ENCODE measurements around the gene NF1.
"Not testable (repeated sequence)": the region's sequence is repeated elsewhere in the genome, so short reads cannot be mapped to it uniquely, and the experiment has no call there.

The NF1 gene

GRCh38 chr17:31211352-31212012 lies 116.7 kb downstream of the NF1 start:
- peak; percentile 43 for DNase-seq

GRCh38 chr17:31216031-31216751 lies 121.4 kb downstream of the NF1 start:
- DNase-seq, result peak; percentile 60

- no peak for DNase-seq
Observed at GRCh38 chr17:31224366-31224765, 129.6 kb downstream of the NF1 start.

GRCh38 chr17:31225831-31226230 lies 131.1 kb downstream of the NF1 start:
- DNase-seq, result no peak

GRCh38 chr17:31226373-31226772 lies 131.6 kb downstream of the NF1 start:
- no peak for DNase-seq

- no peak for DNase-seq
Observed at GRCh38 chr17:31226950-31227349, 132.2 kb downstream of the NF1 start.

- DNase-seq, result no peak
Observed at GRCh38 chr17:31231852-31232251, 137.1 kb downstream of the NF1 start.

- no peak for DNase-seq
Observed at GRCh38 chr17:31235110-31235509, 140.3 kb downstream of the NF1 start.

- DNase-seq, result no peak
Observed at GRCh38 chr17:31236137-31236536, 141.4 kb downstream of the NF1 start.

GRCh38 chr17:31236712-31237111 lies 141.9 kb downstream of the NF1 start:
- no peak for DNase-seq

- no peak for DNase-seq
Observed at GRCh38 chr17:31241116-31241515, 146.3 kb downstream of the NF1 start.

GRCh38 chr17:31248986-31249834 lies 154.4 kb downstream of the NF1 start:
- no peak for DNase-seq

GRCh38 chr17:31249835-31250141 lies 155.0 kb downstream of the NF1 start:
- DNase-seq, result no peak

- no peak for DNase-seq
Observed at GRCh38 chr17:31250229-31250628, 155.5 kb downstream of the NF1 start.

- no peak for DNase-seq
Observed at GRCh38 chr17:31251105-31251969, 156.6 kb downstream of the NF1 start.

GRCh38 chr17:31251970-31252328 lies 157.2 kb downstream of the NF1 start:
- DNase-seq, result no peak

GRCh38 chr17:31252741-31253140 lies 158.0 kb downstream of the NF1 start:
- no peak for DNase-seq

- no peak for DNase-seq
Observed at GRCh38 chr17:31254654-31255053, 159.9 kb downstream of the NF1 start.

- no peak for DNase-seq
Observed at GRCh38 chr17:31256936-31257335, 162.2 kb downstream of the NF1 start.

- DNase-seq, result no peak
Observed at GRCh38 chr17:31260151-31260550, 165.4 kb downstream of the NF1 start.

- DNase-seq, result no peak
Observed at GRCh38 chr17:31261601-31262000, 166.8 kb downstream of the NF1 start.

- DNase-seq, result not testable (repeated sequence)
Observed at GRCh38 chr17:31262923-31263322, 168.1 kb downstream of the NF1 start.

- DNase-seq, result peak; percentile 2
Observed at GRCh38 chr17:31266042-31266441, 171.3 kb downstream of the NF1 start.

All from DMS53 (cell line).